ENCODE data around the gene SAT1.
A peak's percentile ranks its signal among the peaks of the same experiment; 100 is the strongest.

Gene SAT1

DNA sequence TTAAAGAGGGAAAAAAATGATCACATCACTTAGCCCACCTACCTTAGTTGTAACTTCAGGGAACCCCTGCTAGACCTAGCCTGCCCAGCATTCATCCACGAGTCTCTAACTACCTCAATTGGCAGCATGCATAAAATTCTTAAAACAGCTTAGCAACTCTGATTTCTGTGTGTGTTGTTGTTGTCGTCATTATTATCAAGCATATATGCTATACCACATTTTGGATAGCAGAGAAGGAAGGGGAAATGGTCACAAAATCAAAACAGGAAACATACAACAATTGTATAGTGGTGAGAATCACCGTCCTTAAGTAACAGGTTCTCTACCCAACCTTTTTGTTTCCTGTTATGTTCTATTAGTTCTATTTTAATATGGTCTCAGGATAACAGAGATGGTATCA lies 37.2 kb upstream of the SAT1 start:
- POLR2A ChIA-PET, result no interaction called here
- no peak overlapping the region for H3K27ac ChIP-seq (ENCODE audit: insufficient read depth in 1 of 2, low read depth in 1 of 2, low read length in 2 of 2, poor library complexity in 1 of 2, severe bottlenecking in 2 of 2)
- CTCF ChIA-PET, result no interaction called here

DNA sequence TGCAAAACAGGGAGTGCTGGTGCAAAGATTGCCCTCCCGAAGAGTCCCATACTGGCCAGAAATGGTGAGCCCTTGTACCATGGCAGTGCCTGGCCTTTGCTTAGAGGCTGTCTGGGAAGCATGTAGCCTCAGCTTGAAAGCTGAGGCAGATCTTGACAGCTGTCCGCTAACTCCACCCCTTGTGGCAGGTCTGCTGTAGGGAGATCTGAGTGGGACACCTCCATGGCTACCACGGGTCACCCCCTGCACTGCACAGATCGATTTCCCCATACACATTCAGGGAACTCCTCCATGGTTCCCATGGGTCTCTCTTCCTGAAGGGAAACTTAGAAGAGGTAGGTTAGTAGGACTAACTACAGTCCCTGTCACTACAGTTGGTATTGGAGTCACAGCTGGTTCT lies 33.8 kb upstream of the SAT1 start:
- Histone ChIP-seq H3K27ac (ENCODE audit: insufficient read depth in 1 of 2, low read depth in 1 of 2, low read length in 2 of 2, poor library complexity in 1 of 2, severe bottlenecking in 2 of 2) (no peak overlapping the region), H3K36me3 (ENCODE audit: control insufficient read depth in 4 of 4, insufficient read depth in 4 of 4, low read length in 3 of 4) (no peaks in the 10 kb centered on the region), H3K4me3 (ENCODE audit: control insufficient read depth in 1 of 7, extremely low read depth in 1 of 7, insufficient read depth in 4 of 7, low read depth in 2 of 7, low read length in 6 of 7) (no peak overlapping the region), H3K9me3 (ENCODE audit: control extremely low read depth in 1 of 5, control insufficient read depth in 4 of 5, insufficient read depth in 2 of 5, low read depth in 1 of 5, low read length in 4 of 5) (no peaks in the 10 kb centered on the region), H3K4me1 (ENCODE audit: control extremely low read depth in 1 of 4, control insufficient read depth in 4 of 4, insufficient read depth in 4 of 4, low read length in 3 of 4) (peaks cover 0 to 3% (median 0%) of the 10 kb centered on the region in 4 experiments), H3K27me3 (replicated peaks in 2 of 5; ENCODE audit: control insufficient read depth in 4 of 5, insufficient read depth in 5 of 5, low read length in 4 of 5) (peaks cover 0 to 3% (median 0%) of the 10 kb centered on the region in 5 experiments)
- WGBS (ENCODE audit: insufficient coverage), result 93% methylated on average over 3 of the region's 4 CpGs
- DNase-seq, result no peak
- POLR2A ChIA-PET, result no interaction called here
- CTCF ChIA-PET, result no interaction called here

More for the DNA sequence above, 37.2 kb upstream of the SAT1 start:
- Histone ChIP-seq H3K36me3 (ENCODE audit: control insufficient read depth in 4 of 4, insufficient read depth in 4 of 4, low read length in 3 of 4) (no peaks in the 10 kb centered on the region), H3K4me3 (ENCODE audit: control insufficient read depth in 1 of 7, extremely low read depth in 1 of 7, insufficient read depth in 4 of 7, low read depth in 2 of 7, low read length in 6 of 7) (no peak overlapping the region), H3K4me1 (ENCODE audit: control extremely low read depth in 1 of 4, control insufficient read depth in 4 of 4, insufficient read depth in 4 of 4, low read length in 3 of 4) (peaks cover 0 to 8% (median 2%) of the 10 kb centered on the region in 4 experiments), H3K27me3 (replicated peaks in 2 of 5; ENCODE audit: control insufficient read depth in 4 of 5, insufficient read depth in 5 of 5, low read length in 4 of 5) (peaks cover 0 to 10% (median 0%) of the 10 kb centered on the region in 5 experiments), H3K9me3 (ENCODE audit: control extremely low read depth in 1 of 5, control insufficient read depth in 4 of 5, insufficient read depth in 2 of 5, low read depth in 1 of 5, low read length in 4 of 5) (peaks cover 0 to 5% (median 0%) of the 10 kb centered on the region in 5 experiments)
- no CpG with 5 or more reads among the region's 3 CpGs for WGBS (ENCODE audit: insufficient coverage)
- DNase-seq, result peak in 2 of 3 donors; percentile 66 to 76

DNA sequence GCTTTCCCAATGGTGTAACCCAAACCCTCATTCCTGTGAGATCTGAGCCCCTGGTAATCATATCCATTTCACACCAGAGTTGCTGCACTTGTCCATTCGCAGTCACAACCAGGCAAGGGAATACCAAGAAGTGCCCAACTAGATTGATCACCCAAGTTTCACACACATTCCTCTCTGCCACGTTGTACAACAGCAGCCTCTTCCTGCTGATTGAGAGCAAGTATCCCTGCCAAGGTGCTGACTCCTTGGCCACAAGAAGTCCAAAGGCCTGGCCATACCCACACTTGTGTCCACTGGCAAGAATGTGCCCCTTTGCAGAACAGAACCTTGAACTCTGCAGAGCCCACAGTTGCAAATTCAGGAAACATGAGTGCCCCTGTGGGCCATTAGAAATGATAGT lies 33.4 kb upstream of the SAT1 start:
- Histone ChIP-seq H3K4me1 (ENCODE audit: control extremely low read depth in 1 of 4, control insufficient read depth in 4 of 4, insufficient read depth in 4 of 4, low read length in 3 of 4) (peaks cover 0 to 3% (median 0%) of the 10 kb centered on the region in 4 experiments), H3K9me3 (ENCODE audit: control extremely low read depth in 1 of 5, control insufficient read depth in 4 of 5, insufficient read depth in 2 of 5, low read depth in 1 of 5, low read length in 4 of 5) (no peaks in the 10 kb centered on the region), H3K36me3 (ENCODE audit: control insufficient read depth in 4 of 4, insufficient read depth in 4 of 4, low read length in 3 of 4) (no peaks in the 10 kb centered on the region), H3K27me3 (replicated peaks in 2 of 5; ENCODE audit: control insufficient read depth in 4 of 5, insufficient read depth in 5 of 5, low read length in 4 of 5) (peaks cover 0 to 3% (median 0%) of the 10 kb centered on the region in 5 experiments), H3K4me3 (ENCODE audit: control insufficient read depth in 1 of 7, extremely low read depth in 1 of 7, insufficient read depth in 4 of 7, low read depth in 2 of 7, low read length in 6 of 7) (no peak overlapping the region), H3K27ac (ENCODE audit: insufficient read depth in 1 of 2, low read depth in 1 of 2, low read length in 2 of 2, poor library complexity in 1 of 2, severe bottlenecking in 2 of 2) (no peak overlapping the region)
- DNase-seq, result no peak
- ChIA-PET CTCF (no interaction called here), POLR2A (no interaction called here)
- 56% methylated on average over 2 of the region's 2 CpGs for WGBS (ENCODE audit: insufficient coverage)

DNA sequence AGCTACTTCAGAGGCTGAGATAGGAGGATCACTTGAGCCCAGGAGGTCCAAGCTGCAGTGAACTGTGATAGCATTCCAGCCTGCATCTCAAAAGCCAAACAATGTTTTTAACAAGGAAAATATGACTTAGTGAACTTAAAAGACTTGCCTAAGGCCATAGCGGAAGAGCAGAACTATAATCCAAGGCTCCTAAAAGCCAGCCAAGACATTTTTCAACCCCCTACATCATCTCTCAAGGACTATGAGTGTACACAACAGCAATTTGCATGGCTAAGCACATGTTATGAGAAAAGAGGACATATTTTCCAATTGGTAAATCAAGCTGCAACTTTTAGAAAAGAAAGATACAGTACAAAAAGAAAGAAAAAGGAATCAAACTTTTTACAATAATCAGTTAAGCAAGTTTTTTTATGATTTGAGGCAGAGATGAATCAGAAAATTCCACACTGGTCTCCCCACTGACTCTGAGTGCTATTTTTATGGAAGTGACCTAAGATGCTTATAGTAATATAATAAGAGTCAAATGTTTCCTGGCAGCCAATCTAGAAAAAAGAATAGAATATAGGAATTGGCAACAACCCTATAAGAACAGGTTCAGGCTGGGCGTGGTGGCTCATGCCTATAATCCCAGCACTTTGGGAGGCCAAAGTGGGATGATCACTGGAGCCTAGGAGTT lies 30.1 kb upstream of the SAT1 start:
- 75% methylated on average over 2 of the region's 2 CpGs for WGBS (ENCODE audit: insufficient coverage)
- H3K27ac ChIP-seq (ENCODE audit: insufficient read depth in 1 of 2, low read depth in 1 of 2, low read length in 2 of 2, poor library complexity in 1 of 2, severe bottlenecking in 2 of 2), result no peak overlapping the region
- H3K9me3 ChIP-seq (ENCODE audit: control extremely low read depth in 1 of 5, control insufficient read depth in 4 of 5, insufficient read depth in 2 of 5, low read depth in 1 of 5, low read length in 4 of 5), result no peaks in the 10 kb centered on the region
- H3K36me3 ChIP-seq (ENCODE audit: control insufficient read depth in 4 of 4, insufficient read depth in 4 of 4, low read length in 3 of 4), result no peaks in the 10 kb centered on the region
- peaks cover 0 to 3% (median 0%) of the 10 kb centered on the region in 5 experiments for H3K27me3 ChIP-seq (replicated peaks in 2 of 5; ENCODE audit: control insufficient read depth in 4 of 5, insufficient read depth in 5 of 5, low read length in 4 of 5)
- CTCF ChIA-PET, result interaction anchor here (1.1 to 1.7 kb wide), 3 partner anchors 10 to 150 kb away, joined by 3 to 4 read pairs (median 4); partner anchors contain the start of gene ACOT9
- peaks cover 0 to 2% (median under 1%) of the 10 kb centered on the region in 4 experiments for H3K4me1 ChIP-seq (ENCODE audit: control extremely low read depth in 1 of 4, control insufficient read depth in 4 of 4, insufficient read depth in 4 of 4, low read length in 3 of 4)
- POLR2A ChIA-PET, result no interaction called here
- no peak overlapping the region for H3K4me3 ChIP-seq (ENCODE audit: control insufficient read depth in 1 of 7, extremely low read depth in 1 of 7, insufficient read depth in 4 of 7, low read depth in 2 of 7, low read length in 6 of 7)
- DNase-seq, result no peak

DNA sequence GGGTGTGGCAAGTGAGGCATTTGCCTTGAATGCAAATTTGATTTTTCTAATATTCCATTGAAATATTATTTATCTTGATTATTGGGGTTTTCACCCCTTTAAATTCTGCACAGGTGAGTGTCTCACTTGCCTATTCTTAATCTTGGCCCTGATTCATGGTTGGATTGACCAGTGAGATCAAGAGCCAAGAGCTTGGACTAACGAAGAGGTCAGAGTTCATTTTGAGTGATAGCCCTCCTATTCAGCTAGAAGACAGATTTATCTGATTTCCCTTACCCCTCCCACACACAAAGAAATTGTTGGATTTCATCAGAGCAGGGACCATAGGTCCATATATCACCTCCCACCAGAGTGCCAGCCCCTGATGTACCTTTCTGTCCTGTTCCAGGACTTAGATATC lies 28.3 kb upstream of the SAT1 start:
- H3K27me3 ChIP-seq (replicated peaks in 2 of 5; ENCODE audit: control insufficient read depth in 4 of 5, insufficient read depth in 5 of 5, low read length in 4 of 5), result peaks cover 0 to under 1% (median 0%) of the 10 kb centered on the region in 5 experiments
- no CpG with 5 or more reads among the region's 1 CpG for WGBS (ENCODE audit: insufficient coverage)
- no peak for DNase-seq
- H3K4me3 ChIP-seq (ENCODE audit: control insufficient read depth in 1 of 7, extremely low read depth in 1 of 7, insufficient read depth in 4 of 7, low read depth in 2 of 7, low read length in 6 of 7), result no peak overlapping the region
- peaks cover 0 to 2% (median under 1%) of the 10 kb centered on the region in 4 experiments for H3K4me1 ChIP-seq (ENCODE audit: control extremely low read depth in 1 of 4, control insufficient read depth in 4 of 4, insufficient read depth in 4 of 4, low read length in 3 of 4)
- H3K36me3 ChIP-seq (ENCODE audit: control insufficient read depth in 4 of 4, insufficient read depth in 4 of 4, low read length in 3 of 4), result no peaks in the 10 kb centered on the region
- CTCF ChIA-PET, result interaction anchor here (1.7 to 1.9 kb wide), 2 partner anchors 12 to 147 kb away, joined by 3 to 6 read pairs; partner anchors contain the start of gene ACOT9
- no peaks in the 10 kb centered on the region for H3K9me3 ChIP-seq (ENCODE audit: control extremely low read depth in 1 of 5, control insufficient read depth in 4 of 5, insufficient read depth in 2 of 5, low read depth in 1 of 5, low read length in 4 of 5)
- POLR2A ChIA-PET, result no interaction called here
- H3K27ac ChIP-seq (ENCODE audit: insufficient read depth in 1 of 2, low read depth in 1 of 2, low read length in 2 of 2, poor library complexity in 1 of 2, severe bottlenecking in 2 of 2), result no peak overlapping the region

DNA sequence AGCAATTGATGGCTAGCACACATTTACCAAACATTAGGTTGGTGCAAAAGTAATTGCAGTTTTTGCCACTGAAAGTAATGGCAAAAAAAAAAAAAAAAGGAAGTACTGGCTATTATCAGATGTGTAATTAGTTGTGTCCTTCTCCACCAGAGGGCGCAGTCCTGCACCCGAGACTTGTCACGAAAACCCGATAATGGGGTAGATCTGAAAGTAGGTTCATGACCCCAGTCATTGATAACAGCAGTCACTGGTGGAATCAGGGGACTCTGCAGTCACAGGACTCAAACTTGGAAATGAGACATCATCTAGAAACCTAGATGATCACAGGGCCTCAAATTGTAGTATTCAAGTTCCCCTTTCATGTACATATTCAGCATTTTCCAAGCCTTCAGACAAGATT lies 26.8 kb upstream of the SAT1 start:
- WGBS (ENCODE audit: insufficient coverage), result 11% methylated on average over 4 of the region's 4 CpGs
- Histone ChIP-seq H3K4me3 (ENCODE audit: control insufficient read depth in 1 of 7, extremely low read depth in 1 of 7, insufficient read depth in 4 of 7, low read depth in 2 of 7, low read length in 6 of 7) (peak overlapping the region in 1 of 7 experiments; percentile 42), H3K4me1 (ENCODE audit: control extremely low read depth in 1 of 4, control insufficient read depth in 4 of 4, insufficient read depth in 4 of 4, low read length in 3 of 4) (peaks cover 0 to 2% (median under 1%) of the 10 kb centered on the region in 4 experiments), H3K27ac (ENCODE audit: insufficient read depth in 1 of 2, low read depth in 1 of 2, low read length in 2 of 2, poor library complexity in 1 of 2, severe bottlenecking in 2 of 2) (no peak overlapping the region), H3K27me3 (replicated peaks in 2 of 5; ENCODE audit: control insufficient read depth in 4 of 5, insufficient read depth in 5 of 5, low read length in 4 of 5) (no peaks in the 10 kb centered on the region), H3K9me3 (ENCODE audit: control extremely low read depth in 1 of 5, control insufficient read depth in 4 of 5, insufficient read depth in 2 of 5, low read depth in 1 of 5, low read length in 4 of 5) (no peaks in the 10 kb centered on the region), H3K36me3 (ENCODE audit: control insufficient read depth in 4 of 4, insufficient read depth in 4 of 4, low read length in 3 of 4) (no peaks in the 10 kb centered on the region)
- POLR2A ChIA-PET, result no interaction called here
- DNase-seq, result peak; percentile 77 to 81 (median 80)
- CTCF ChIA-PET, result interaction anchor here (1.9 to 2.4 kb wide), 3 partner anchors 26 to 150 kb away, joined by 5 to 8 read pairs (median 6); partner anchors contain the start of gene SAT1

DNA sequence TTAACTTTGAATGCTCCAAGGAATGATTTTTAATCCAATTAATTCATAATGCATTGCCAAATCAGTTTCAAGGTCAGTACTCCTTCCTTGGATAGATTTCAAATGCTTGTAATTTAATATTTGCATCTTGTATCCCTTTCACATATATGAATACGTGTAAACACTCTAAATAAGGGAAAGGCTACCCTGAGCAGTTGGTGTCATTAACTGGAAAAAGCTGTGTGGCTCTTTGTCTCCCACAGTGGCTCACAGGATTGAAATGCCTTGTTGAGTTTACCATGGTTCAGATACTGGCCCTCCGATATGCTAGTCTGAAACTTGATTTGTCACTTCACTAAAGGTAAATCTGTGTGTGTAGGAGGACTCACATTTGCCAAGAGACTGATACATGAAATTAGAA lies 23.2 kb upstream of the SAT1 start:
- WGBS (ENCODE audit: insufficient coverage), result no CpG with 5 or more reads among the region's 2 CpGs
- CTCF ChIA-PET, result no interaction called here
- peaks cover 0 to 2% (median under 1%) of the 10 kb centered on the region in 4 experiments for H3K4me1 ChIP-seq (ENCODE audit: control extremely low read depth in 1 of 4, control insufficient read depth in 4 of 4, insufficient read depth in 4 of 4, low read length in 3 of 4)
- no peak overlapping the region for H3K27ac ChIP-seq (ENCODE audit: insufficient read depth in 1 of 2, low read depth in 1 of 2, low read length in 2 of 2, poor library complexity in 1 of 2, severe bottlenecking in 2 of 2)
- no peaks in the 10 kb centered on the region for H3K27me3 ChIP-seq (replicated peaks in 2 of 5; ENCODE audit: control insufficient read depth in 4 of 5, insufficient read depth in 5 of 5, low read length in 4 of 5)
- no peaks in the 10 kb centered on the region for H3K36me3 ChIP-seq (ENCODE audit: control insufficient read depth in 4 of 4, insufficient read depth in 4 of 4, low read length in 3 of 4)
- no peaks in the 10 kb centered on the region for H3K9me3 ChIP-seq (ENCODE audit: control extremely low read depth in 1 of 5, control insufficient read depth in 4 of 5, insufficient read depth in 2 of 5, low read depth in 1 of 5, low read length in 4 of 5)
- no peak overlapping the region for H3K4me3 ChIP-seq (ENCODE audit: control insufficient read depth in 1 of 7, extremely low read depth in 1 of 7, insufficient read depth in 4 of 7, low read depth in 2 of 7, low read length in 6 of 7)
- no peak for DNase-seq
- POLR2A ChIA-PET, result no interaction called here

Measured in common myeloid progenitor, CD34-positive (primary cell).